Common myeloid progenitor, CD34-positive (primary cell): ENCODE results near the gene UVRAG.

Experiments
- CTCF ChIA-PET: fragments of 350-600 bp; sonication (Branson Sonifier 250); formaldehyde crosslinking; loops from one replicate; lab custom pipeline; 2021; ENCODE audit warnings: antibody characterized with exemption; lab: Charles Lee
- POLR2A ChIA-PET: fragments of 350-600 bp; sonication (Branson Sonifier 250); formaldehyde crosslinking; loops from one replicate; lab custom pipeline; 2021; ENCODE audit warnings: antibody characterized with exemption; lab: Charles Lee
- DNase-seq, 3 donors: peaks; one replicate each; pipeline versions ENCODE4 v3.0.0 to v3.0.0-alpha.2; 2013
- H3K27ac ChIP-seq, 2 experiments: 1 replicate in 1 of 2; 2 replicates in 1 of 2; pipeline ENCODE4 v1.7.0; 2013; ENCODE audit warnings: inconsistent platforms in 2 of 2, low read length in 2 of 2, mild to moderate bottlenecking in 2 of 2, low read depth in 1 of 2, moderate library complexity in 1 of 2; ENCODE audit not compliant: severe bottlenecking in 2 of 2, insufficient read depth in 1 of 2, poor library complexity in 1 of 2
- H3K27me3 ChIP-seq, 5 experiments: replicated peaks in 2 of 5; 1 replicate in 3 of 5; 2 replicates in 2 of 5; pipeline versions ENCODE4 v1.6.1 to v1.7.0; 2013; ENCODE audit warnings: low read length in 4 of 5, mild to moderate bottlenecking in 2 of 5, moderate library complexity in 2 of 5, inconsistent platforms in 1 of 5; ENCODE audit not compliant: insufficient read depth in 5 of 5, control insufficient read depth in 4 of 5
- H3K36me3 ChIP-seq, 4 experiments: 1 replicate in 2 of 4; 2 replicates in 2 of 4; pipeline versions ENCODE4 v1.6.1 to v1.7.0; 2013; ENCODE audit warnings: low read length in 3 of 4, control low read depth in 1 of 4, mild to moderate bottlenecking in 1 of 4; ENCODE audit not compliant: control insufficient read depth in 4 of 4, insufficient read depth in 4 of 4
- H3K4me1 ChIP-seq, 4 experiments: 1 replicate in 3 of 4; 2 replicates in 1 of 4; pipeline versions ENCODE4 v1.6.1 to v1.7.1; 2013; ENCODE audit warnings: low read length in 3 of 4, mild to moderate bottlenecking in 3 of 4, control low read depth in 1 of 4, inconsistent platforms in 1 of 4, moderate library complexity in 1 of 4; ENCODE audit not compliant: control insufficient read depth in 4 of 4, insufficient read depth in 4 of 4; ENCODE audit errors: control extremely low read depth in 1 of 4
- H3K4me3 ChIP-seq, 7 experiments: 1 replicate in 4 of 7; 2 replicates in 3 of 7; pipeline versions ENCODE4 v1.5.1 to v1.7.0; 2013; ENCODE audit warnings: mild to moderate bottlenecking in 7 of 7, low read length in 6 of 7, moderate library complexity in 6 of 7, inconsistent platforms in 2 of 7, low read depth in 2 of 7, control low read depth in 1 of 7; ENCODE audit not compliant: insufficient read depth in 4 of 7, control insufficient read depth in 1 of 7; ENCODE audit errors: extremely low read depth in 1 of 7
- H3K9me3 ChIP-seq, 5 experiments: 1 replicate in 4 of 5; 2 replicates in 1 of 5; pipeline versions ENCODE4 v1.6.1 to v1.7.1; 2013; ENCODE audit warnings: low read length in 4 of 5, mild to moderate bottlenecking in 2 of 5, inconsistent platforms in 1 of 5, low read depth in 1 of 5, moderate library complexity in 1 of 5; ENCODE audit not compliant: control insufficient read depth in 4 of 5, insufficient read depth in 2 of 5; ENCODE audit errors: control extremely low read depth in 1 of 5
- WGBS: methylation state at CpG from one replicate; pipeline ENCODE4 v1.1.5; 2013; ENCODE audit not compliant: insufficient coverage; 5-methylcytosine and 5-hydroxymethylcytosine counted together

Gene UVRAG

GRCh38 chr11:76157891-76158290 is 342.9 kb downstream of the UVRAG start:
- no peaks in the 10 kb centered on the region for H3K9me3 ChIP-seq
- DNase-seq = no peak
- 98% methylated on average over 6 of the region's 7 CpGs for WGBS
- ChIA-PET POLR2A (no interaction called here), CTCF (interaction anchor here (0.6 to 1.1 kb wide), 3 partner anchors 19 to 261 kb away, joined by 3 to 4 read pairs (median 3); no protein-coding TSS in a partner anchor)
- no peak overlapping the region for H3K27ac ChIP-seq
- no peak overlapping the region for H3K4me3 ChIP-seq
- no peaks in the 10 kb centered on the region for H3K36me3 ChIP-seq
- peaks cover 0 to 9% (median 5%) of the 10 kb centered on the region in 4 experiments for H3K4me1 ChIP-seq
- H3K27me3 ChIP-seq = peaks cover 0 to 2% (median 0%) of the 10 kb centered on the region in 5 experiments

DNA sequence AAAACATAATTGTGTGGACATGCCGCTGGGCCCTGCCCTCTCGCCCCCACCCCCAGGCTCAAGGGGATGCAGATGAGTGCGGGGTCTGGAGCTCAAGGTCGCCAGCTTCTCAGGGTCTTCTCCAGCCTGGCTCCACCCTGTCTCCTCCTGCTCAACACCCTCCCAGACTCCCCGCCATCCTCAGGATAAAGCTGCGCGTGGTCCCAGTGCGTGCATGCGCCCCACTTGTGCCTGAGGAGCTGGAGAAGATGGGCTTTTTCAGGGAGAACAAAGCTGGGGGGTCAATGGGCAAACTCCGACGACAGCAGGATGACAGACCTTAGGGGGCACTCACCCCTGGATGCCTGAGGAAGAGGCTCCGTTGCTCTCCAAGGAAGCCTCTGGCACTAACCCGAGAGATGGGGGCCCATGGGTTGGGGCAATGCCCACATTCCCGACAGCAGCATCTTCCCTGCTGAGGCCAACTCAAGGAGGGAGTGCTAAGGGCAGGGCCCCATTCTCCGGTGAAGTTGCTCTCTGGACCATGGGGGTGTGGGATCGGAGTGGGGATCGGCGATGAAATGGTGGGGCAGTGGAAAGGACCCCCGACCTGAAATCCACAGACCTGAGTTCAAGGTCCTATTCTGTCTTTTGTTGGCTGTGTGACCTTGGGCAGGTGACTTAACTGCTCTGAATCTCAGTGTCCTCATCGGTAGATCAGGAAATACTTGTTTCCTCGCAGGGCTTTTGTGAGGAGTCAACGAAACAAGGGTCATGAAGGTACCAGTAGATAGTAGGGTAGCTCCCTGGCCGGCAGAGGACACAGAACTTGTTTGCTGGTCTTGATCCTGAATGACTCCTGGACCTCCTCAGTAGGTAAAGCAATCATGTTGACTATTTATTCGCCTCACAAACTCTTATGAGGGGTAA is 343.6 kb downstream of the UVRAG start:
- no peak overlapping the region for H3K4me3 ChIP-seq
- POLR2A ChIA-PET = no interaction called here
- no peak for DNase-seq
- no peak overlapping the region for H3K27ac ChIP-seq
- H3K36me3 ChIP-seq = no peaks in the 10 kb centered on the region
- peaks cover 0 to 5% (median 0%) of the 10 kb centered on the region in 4 experiments for H3K4me1 ChIP-seq
- 96% methylated on average over 18 of the region's 24 CpGs for WGBS
- CTCF ChIA-PET = interaction anchor here (1.1 kb wide), 3 partner anchors 18 to 261 kb away, joined by 3 read pairs; no protein-coding TSS in a partner anchor
- peaks cover 0 to 2% (median 0%) of the 10 kb centered on the region in 5 experiments for H3K27me3 ChIP-seq
- no peaks in the 10 kb centered on the region for H3K9me3 ChIP-seq

- ChIA-PET POLR2A (no interaction called here), CTCF (interaction anchor here (1.1 kb wide), 1 partner anchor 18 kb away, joined by 3 read pairs; no protein-coding TSS in a partner anchor)
- Histone ChIP-seq H3K27me3 (no peaks in the 10 kb centered on the region), H3K27ac (no peak overlapping the region), H3K36me3 (no peaks in the 10 kb centered on the region), H3K4me1 (peaks cover 0 to 5% (median 0%) of the 10 kb centered on the region in 4 experiments), H3K4me3 (no peak overlapping the region), H3K9me3 (no peaks in the 10 kb centered on the region)
- no peak for DNase-seq
- WGBS = 94% methylated on average over 14 of the region's 14 CpGs
Observed at GRCh38 chr11:76159303-76159937, 344.4 kb downstream of the UVRAG start.

DNA sequence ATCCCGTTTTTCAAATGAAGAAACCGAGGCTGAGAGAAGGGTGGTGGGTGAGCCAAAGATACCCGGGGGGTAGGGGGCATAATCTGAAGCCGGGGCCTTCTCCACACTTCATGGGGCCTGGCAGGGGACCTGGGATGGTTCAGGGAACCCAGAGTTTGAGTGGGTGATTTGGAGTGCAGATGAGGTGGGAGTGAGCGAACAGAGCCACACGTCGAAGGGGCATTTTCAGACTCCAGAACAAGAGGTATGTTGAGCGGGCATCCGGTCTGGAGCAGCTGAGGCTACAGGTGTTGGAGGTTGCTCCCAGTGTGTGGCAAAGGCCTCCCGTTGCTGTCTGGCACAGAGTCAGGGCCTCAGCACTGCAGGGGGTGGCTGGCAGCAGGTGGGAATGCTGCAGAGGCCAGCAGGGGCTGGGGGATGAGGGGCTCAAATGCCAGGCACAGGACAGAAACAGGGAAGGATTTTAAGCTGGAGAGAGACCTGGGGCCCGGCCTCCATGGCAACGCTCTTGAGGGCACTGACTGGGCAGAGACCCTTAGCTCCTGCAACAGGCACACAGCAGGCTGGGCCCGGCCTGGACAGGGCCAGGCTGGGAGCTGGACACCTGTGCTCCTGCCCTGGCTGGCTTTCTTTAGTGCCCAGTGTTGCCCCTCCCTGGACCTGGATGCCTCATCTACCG is 345.1 kb downstream of the UVRAG start:
- H3K27ac ChIP-seq = no peak overlapping the region
- no peaks in the 10 kb centered on the region for H3K36me3 ChIP-seq
- no peaks in the 10 kb centered on the region for H3K9me3 ChIP-seq
- POLR2A ChIA-PET = no interaction called here
- H3K27me3 ChIP-seq = no peaks in the 10 kb centered on the region
- CTCF ChIA-PET = no interaction called here
- 89% methylated on average over 10 of the region's 14 CpGs for WGBS
- DNase-seq = no peak
- H3K4me3 ChIP-seq = no peak overlapping the region
- peaks cover 0 to 5% (median 0%) of the 10 kb centered on the region in 4 experiments for H3K4me1 ChIP-seq

- Histone ChIP-seq H3K4me1 (peaks cover 0 to 5% (median 0%) of the 10 kb centered on the region in 4 experiments), H3K27me3 (no peaks in the 10 kb centered on the region), H3K9me3 (no peaks in the 10 kb centered on the region), H3K4me3 (no peak overlapping the region), H3K36me3 (no peaks in the 10 kb centered on the region), H3K27ac (no peak overlapping the region)
- DNase-seq = no peak
- 93% methylated on average over 6 of the region's 8 CpGs for WGBS
- ChIA-PET POLR2A (no interaction called here), CTCF (no interaction called here)
Observed at GRCh38 chr11:76160856-76161255, 345.8 kb downstream of the UVRAG start.

DNA sequence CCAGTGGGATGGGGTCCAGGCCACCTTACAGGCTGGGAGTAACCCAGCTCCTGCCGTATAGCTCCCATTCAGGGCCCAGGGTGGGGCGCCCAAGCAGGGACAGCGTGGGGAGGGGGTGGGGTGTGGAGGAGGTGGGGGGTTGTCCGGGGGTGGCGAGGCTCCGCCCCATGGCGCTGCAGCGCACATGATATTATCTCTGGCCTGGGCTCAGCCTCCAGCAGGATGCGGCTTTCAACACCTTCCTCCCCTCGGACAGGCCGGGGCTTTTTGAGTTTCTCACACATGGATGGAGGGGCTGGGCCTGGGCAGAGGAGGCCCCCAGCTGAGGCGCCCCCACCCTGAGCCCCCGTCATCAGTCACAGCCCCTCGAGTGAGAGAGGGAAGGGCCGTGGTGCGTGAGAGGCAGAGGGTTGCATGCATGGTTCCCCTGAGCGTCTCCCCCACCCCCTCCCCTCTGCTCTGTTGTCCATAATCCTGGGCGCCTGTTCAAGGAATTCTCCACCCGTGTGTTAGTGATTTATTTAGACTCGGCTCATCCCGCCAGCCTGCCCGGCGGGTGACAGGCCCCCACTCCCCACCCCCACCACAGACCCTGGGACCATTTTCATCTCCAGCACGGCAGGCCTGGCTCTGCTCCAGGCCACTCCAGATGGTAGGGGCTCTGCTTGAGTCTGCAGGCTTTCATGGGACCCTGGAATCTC is 346.4 kb downstream of the UVRAG start:
- Histone ChIP-seq H3K36me3 (no peaks in the 10 kb centered on the region), H3K27me3 (no peaks in the 10 kb centered on the region), H3K9me3 (no peaks in the 10 kb centered on the region), H3K27ac (no peak overlapping the region), H3K4me3 (no peak overlapping the region), H3K4me1 (peaks cover 0 to 5% (median 0%) of the 10 kb centered on the region in 4 experiments)
- ChIA-PET CTCF (interaction anchor here (0.8 to 1.1 kb wide), 3 partner anchors 9 to 358 kb away, joined by 3 to 4 read pairs (median 3); no protein-coding TSS in a partner anchor), POLR2A (no interaction called here)
- 28% methylated on average over 7 of the region's 24 CpGs for WGBS
- DNase-seq = peak in 2 of 3 donors; percentile 38 to 67
